CD4-positive, CD25-positive, alpha-beta regulatory T cell (primary cell): ENCODE data around the gene ENHO. TPM values are rescaled to one million over a fixed set of nuclear protein-coding genes. Genes with fewer than 3 reads are reported as not detected.
A peak's percentile ranks its signal among the peaks of the same experiment; 100 is the strongest.

Source experiments
- ATAC-seq, 2 donors: fragments of 150-1000 bp; cut with Tn5 transposase; one replicate each; pipeline ENCODE4 v1.10.0; 2021; ENCODE audit warnings: low read depth in 2 of 2, moderate number of reproducible peaks in 2 of 2, moderate library complexity in 1 of 2
- DNase-seq, 3 donors: peaks; one replicate each; pipeline versions ENCODE4 v3.0.0 to v3.0.0-alpha.2; 2012 to 2022; ENCODE audit warnings: mixed read lengths in 1 of 3
- H3K27ac ChIP-seq: one replicate; pipeline ENCODE4 v1.7.0; 2013; ENCODE audit warnings: mild to moderate bottlenecking, low read length; ENCODE audit not compliant: insufficient read depth, poor library complexity, severe bottlenecking
- H3K27me3 ChIP-seq: one replicate; pipeline ENCODE4 v1.7.0; 2013; ENCODE audit warnings: low read length; ENCODE audit not compliant: control insufficient read depth, insufficient read depth
- H3K36me3 ChIP-seq: one replicate; pipeline ENCODE4 v1.7.0; 2013; ENCODE audit warnings: mild to moderate bottlenecking, low read length, moderate library complexity; ENCODE audit not compliant: control insufficient read depth, insufficient read depth
- H3K4me1 ChIP-seq: 2 replicates; pipeline ENCODE4 v1.7.0; 2013; ENCODE audit warnings: mild to moderate bottlenecking, low read length; ENCODE audit not compliant: insufficient read depth, control insufficient read depth, poor library complexity, severe bottlenecking
- H3K4me3 ChIP-seq: one replicate; pipeline ENCODE4 v1.7.0; 2013; ENCODE audit warnings: low read depth, mild to moderate bottlenecking, low read length, moderate library complexity
- H3K9me3 ChIP-seq, 2 experiments: 1 replicate in 1 of 2; 2 replicates in 1 of 2; pipeline ENCODE4 v1.7.0; 2013; ENCODE audit warnings: low read length in 2 of 2, mild to moderate bottlenecking in 1 of 2, moderate library complexity in 1 of 2; ENCODE audit not compliant: control insufficient read depth in 2 of 2
- H3K27ac Mint-ChIP-seq, 3 donors: one replicate each; pipeline ENCODE4 v1.8.0; 2020 to 2022; ENCODE audit warnings: mild to moderate bottlenecking in 3 of 3, mixed read lengths in 3 of 3, moderate library complexity in 2 of 3
- H3K27me3 Mint-ChIP-seq: one replicate; pipeline ENCODE4 v1.8.0; 2022; ENCODE audit warnings: mild to moderate bottlenecking, mixed read lengths
- H3K36me3 Mint-ChIP-seq: one replicate; pipeline ENCODE4 v1.8.0; 2020; ENCODE audit warnings: mixed read lengths
- H3K4me1 Mint-ChIP-seq, 4 donors: one replicate each; pipeline ENCODE4 v1.8.0; 2020 to 2022; ENCODE audit warnings: mixed read lengths in 4 of 4, mild to moderate bottlenecking in 1 of 4
- H3K4me3 Mint-ChIP-seq, 4 donors: one replicate each; pipeline ENCODE4 v1.8.0; 2020 to 2022; ENCODE audit warnings: mild to moderate bottlenecking in 4 of 4, mixed read lengths in 4 of 4, moderate library complexity in 3 of 4
- H3K9me3 Mint-ChIP-seq, 7 donors: one replicate each; pipeline ENCODE4 v1.8.0; 2020 to 2022; ENCODE audit warnings: mixed read lengths in 7 of 7, mild to moderate bottlenecking in 3 of 7, moderate library complexity in 2 of 7
- polyA plus RNA-seq, 4 donors: library from polyadenylated mRNA; unstranded; fragments of 300-500 nt; fragmentation: Illumina TruSeq; gene quantifications; one replicate each; pipeline ENCODE4 v1.2.3, GENCODE V29; 2021
- total RNA-seq: library from RNA; stranded (reverse); gene quantifications from one replicate; pipeline ENCODE4 v1.2.3, GENCODE V29; 2022

ENHO gene
- total and polyA plus RNA-seq, 5 donors from 2014 or later, result 0.16 to 0.37 TPM; not detected in 3

GRCh38 chr9:34521406-34522045, 1.3 kb downstream of the ENHO start:
- Mint-ChIP-seq H3K36me3 (no peaks in the 10 kb centered on the region), H3K9me3 (no peaks in the 10 kb centered on the region), H3K4me3 (peak overlapping the region in 2 of 4 donors; percentile 82 to 91), H3K4me1 (peaks cover 0 to 19% (median 10%) of the 10 kb centered on the region in 4 donors), H3K27ac (no peak overlapping the region), H3K27me3 (peaks cover 41% of the 10 kb centered on the region)
- ATAC-seq, result no peak
- Histone ChIP-seq H3K27ac (no peak overlapping the region), H3K27me3 (peaks cover 5% of the 10 kb centered on the region), H3K36me3 (no peaks in the 10 kb centered on the region), H3K4me1 (peaks cover 10% of the 10 kb centered on the region), H3K9me3 (no peaks in the 10 kb centered on the region), H3K4me3 (no peak overlapping the region)
- no peak for DNase-seq

GRCh38 chr9:34520505-34521385, 2.0 kb downstream of the ENHO start:
- ATAC-seq, result no peak
- H3K36me3 ChIP-seq, result no peaks in the 10 kb centered on the region
- H3K4me1 Mint-ChIP-seq, result peaks cover 0 to 19% (median 10%) of the 10 kb centered on the region in 4 donors
- no peaks in the 10 kb centered on the region for H3K9me3 Mint-ChIP-seq
- H3K27ac Mint-ChIP-seq, result no peak overlapping the region
- no peaks in the 10 kb centered on the region for H3K36me3 Mint-ChIP-seq
- peaks cover 36% of the 10 kb centered on the region for H3K27me3 Mint-ChIP-seq
- DNase-seq, result no peak
- H3K27ac ChIP-seq, result no peak overlapping the region
- H3K4me1 ChIP-seq, result peaks cover 10% of the 10 kb centered on the region
- peaks cover 3% of the 10 kb centered on the region for H3K27me3 ChIP-seq
- H3K4me3 Mint-ChIP-seq, result peak overlapping the region in 2 of 4 donors; percentile 16 to 91
- no peak overlapping the region for H3K4me3 ChIP-seq
- H3K9me3 ChIP-seq, result no peaks in the 10 kb centered on the region

- no peak overlapping the region for H3K27ac ChIP-seq
- no peaks in the 10 kb centered on the region for H3K9me3 ChIP-seq
- no peaks in the 10 kb centered on the region for H3K27me3 ChIP-seq
- H3K4me3 Mint-ChIP-seq, result no peak overlapping the region
- peaks cover 10% of the 10 kb centered on the region for H3K4me1 ChIP-seq
- H3K27me3 Mint-ChIP-seq, result peaks cover 31% of the 10 kb centered on the region
- H3K4me3 ChIP-seq, result no peak overlapping the region
- no peaks in the 10 kb centered on the region for H3K9me3 Mint-ChIP-seq
- no peaks in the 10 kb centered on the region for H3K36me3 ChIP-seq
- DNase-seq (no peak), ATAC-seq (no peak)
- H3K4me1 Mint-ChIP-seq, result peaks cover 0 to 19% (median 10%) of the 10 kb centered on the region in 4 donors
- H3K36me3 Mint-ChIP-seq, result no peaks in the 10 kb centered on the region
- H3K27ac Mint-ChIP-seq, result peak overlapping the region in 1 of 3 donors; percentile 18
Measured at GRCh38 chr9:34520096-34520495, 2.7 kb downstream of the ENHO start.

GRCh38 chr9:34519321-34520020, 3.3 kb downstream of the ENHO start:
- H3K36me3 ChIP-seq, result no peaks in the 10 kb centered on the region
- H3K9me3 ChIP-seq, result no peaks in the 10 kb centered on the region
- Mint-ChIP-seq H3K4me3 (peak overlapping the region in 1 of 4 donors; percentile 8), H3K4me1 (peaks cover 0 to 17% (median 9%) of the 10 kb centered on the region in 4 donors), H3K36me3 (no peaks in the 10 kb centered on the region), H3K27ac (no peak overlapping the region), H3K9me3 (no peaks in the 10 kb centered on the region), H3K27me3 (peaks cover 29% of the 10 kb centered on the region)
- no peak overlapping the region for H3K27ac ChIP-seq
- peaks cover 10% of the 10 kb centered on the region for H3K4me1 ChIP-seq
- no peaks in the 10 kb centered on the region for H3K27me3 ChIP-seq
- DNase-seq (no peak), ATAC-seq (no peak)
- no peak overlapping the region for H3K4me3 ChIP-seq

DNA sequence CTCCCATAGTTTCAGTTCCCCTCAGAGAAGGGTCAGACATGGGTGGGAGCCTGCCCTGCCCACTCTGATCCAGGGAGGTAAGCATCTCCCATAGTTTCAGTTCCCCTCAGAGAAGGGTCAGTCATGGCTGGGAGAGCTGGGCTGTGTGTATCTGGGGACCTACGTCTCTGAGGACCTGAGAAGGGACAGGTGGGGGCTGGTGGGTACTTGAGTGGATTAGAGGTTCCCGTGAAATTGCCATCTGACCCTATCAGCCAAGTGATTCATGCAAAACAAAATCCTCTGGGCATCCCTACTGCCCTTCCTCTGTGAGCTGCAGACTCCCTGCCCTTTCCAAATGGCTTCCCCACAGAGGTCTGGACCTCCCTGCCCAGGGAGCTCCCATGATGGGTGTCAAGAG, 3.9 kb downstream of the ENHO start:
- Mint-ChIP-seq H3K4me3 (no peak overlapping the region), H3K9me3 (no peaks in the 10 kb centered on the region), H3K27ac (no peak overlapping the region), H3K4me1 (peaks cover 0 to 14% (median 8%) of the 10 kb centered on the region in 4 donors), H3K36me3 (no peaks in the 10 kb centered on the region), H3K27me3 (peaks cover 26% of the 10 kb centered on the region)
- Histone ChIP-seq H3K4me3 (no peak overlapping the region), H3K36me3 (no peaks in the 10 kb centered on the region), H3K27ac (no peak overlapping the region), H3K9me3 (no peaks in the 10 kb centered on the region), H3K4me1 (peaks cover 10% of the 10 kb centered on the region), H3K27me3 (no peaks in the 10 kb centered on the region)
- no peak for DNase-seq
- no peak for ATAC-seq

- H3K36me3 ChIP-seq, result no peaks in the 10 kb centered on the region
- Mint-ChIP-seq H3K36me3 (no peaks in the 10 kb centered on the region), H3K9me3 (no peaks in the 10 kb centered on the region), H3K4me1 (peaks cover 0 to 9% (median 5%) of the 10 kb centered on the region in 4 donors), H3K27ac (no peak overlapping the region), H3K4me3 (no peak overlapping the region), H3K27me3 (peaks cover 21% of the 10 kb centered on the region)
- no peaks in the 10 kb centered on the region for H3K27me3 ChIP-seq
- no peak for ATAC-seq
- no peaks in the 10 kb centered on the region for H3K9me3 ChIP-seq
- H3K4me3 ChIP-seq, result no peak overlapping the region
- no peak for DNase-seq
- H3K27ac ChIP-seq, result no peak overlapping the region
- peaks cover 5% of the 10 kb centered on the region for H3K4me1 ChIP-seq
Measured at GRCh38 chr9:34518110-34518616, 4.6 kb downstream of the ENHO start.

DNA sequence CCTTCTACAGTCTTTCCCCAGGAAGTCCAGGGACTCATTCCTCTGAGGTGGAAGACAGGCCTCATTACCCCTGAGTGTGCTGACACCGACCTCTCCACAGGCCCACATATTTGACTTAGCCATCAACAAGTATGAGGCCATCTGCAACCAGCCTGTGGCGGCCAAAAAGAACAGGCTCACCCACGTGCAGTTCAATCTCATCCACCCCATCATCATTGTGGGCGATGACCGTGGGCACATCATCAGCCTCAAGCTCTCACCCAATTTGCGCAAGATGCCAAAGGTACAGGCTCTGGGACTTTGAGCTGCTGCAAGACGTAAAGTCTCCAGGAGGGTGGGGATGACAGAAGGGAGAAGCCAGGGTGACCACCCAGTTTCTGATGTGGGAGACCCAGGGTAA, 5.6 kb downstream of the ENHO start:
- no peak overlapping the region for H3K27ac ChIP-seq
- ATAC-seq (no peak), DNase-seq (no peak)
- no peak overlapping the region for H3K4me3 ChIP-seq
- Mint-ChIP-seq H3K4me3 (no peak overlapping the region), H3K27ac (no peak overlapping the region), H3K27me3 (peaks cover 17% of the 10 kb centered on the region), H3K36me3 (no peaks in the 10 kb centered on the region), H3K4me1 (peaks cover 0 to 4% (median 1%) of the 10 kb centered on the region in 4 donors), H3K9me3 (no peaks in the 10 kb centered on the region)
- H3K4me1 ChIP-seq, result no peaks in the 10 kb centered on the region
- H3K27me3 ChIP-seq, result no peaks in the 10 kb centered on the region
- H3K36me3 ChIP-seq, result no peaks in the 10 kb centered on the region
- H3K9me3 ChIP-seq, result no peaks in the 10 kb centered on the region
